NK-92 treated with Interleukin-12 subunit alpha and Interleukin-12 subunit beta, amount 100 ng/mL, for 24 hours (cell line): ENCODE results near the gene EDEM2.
"Not testable (repeated sequence)": the region's sequence is repeated elsewhere in the genome, so short reads cannot be mapped to it uniquely, and the experiment has no call there.

Experiments
- DNase-seq: peaks from one replicate; lab custom pipeline; 2025; lab: John Stamatoyannopoulos, UW

Gene EDEM2

DNA sequence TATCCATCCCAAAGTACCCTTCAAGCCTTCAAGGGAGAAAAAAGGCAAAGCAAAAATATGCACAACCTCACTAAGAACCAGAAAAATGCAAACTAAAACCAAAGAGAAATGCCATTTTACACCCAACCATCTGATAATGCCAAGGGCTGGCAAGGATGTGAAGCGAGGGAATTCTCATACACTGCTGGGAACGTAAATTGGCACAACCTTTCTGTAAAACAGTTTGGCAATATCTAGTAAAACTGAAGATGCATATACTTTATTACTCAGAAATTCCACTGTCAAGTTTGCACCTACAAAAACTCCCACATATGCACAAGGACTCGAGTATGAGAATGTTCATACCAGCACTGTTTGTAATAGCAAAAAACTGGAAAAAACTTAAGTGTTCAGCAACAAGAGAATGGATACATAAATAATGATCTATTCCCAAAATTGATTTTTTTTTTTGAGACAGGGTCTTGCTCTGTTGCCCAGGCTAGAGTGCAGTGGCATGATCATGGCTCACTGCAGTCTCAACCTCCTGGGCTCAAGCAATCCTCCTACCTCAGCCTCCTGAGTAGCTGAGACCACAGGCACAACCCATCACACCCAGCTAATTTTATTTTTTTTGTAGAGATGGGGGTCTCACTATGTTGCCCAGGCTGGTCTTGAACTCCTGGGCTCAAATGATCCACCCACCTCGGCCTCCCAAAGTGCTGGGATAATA is 21.7 kb upstream of the EDEM2 start:
- not testable (repeated sequence) for DNase-seq

GRCh38 chr20:35167787-35168186 is 20.7 kb upstream of the EDEM2 start:
- DNase-seq: no peak

DNA sequence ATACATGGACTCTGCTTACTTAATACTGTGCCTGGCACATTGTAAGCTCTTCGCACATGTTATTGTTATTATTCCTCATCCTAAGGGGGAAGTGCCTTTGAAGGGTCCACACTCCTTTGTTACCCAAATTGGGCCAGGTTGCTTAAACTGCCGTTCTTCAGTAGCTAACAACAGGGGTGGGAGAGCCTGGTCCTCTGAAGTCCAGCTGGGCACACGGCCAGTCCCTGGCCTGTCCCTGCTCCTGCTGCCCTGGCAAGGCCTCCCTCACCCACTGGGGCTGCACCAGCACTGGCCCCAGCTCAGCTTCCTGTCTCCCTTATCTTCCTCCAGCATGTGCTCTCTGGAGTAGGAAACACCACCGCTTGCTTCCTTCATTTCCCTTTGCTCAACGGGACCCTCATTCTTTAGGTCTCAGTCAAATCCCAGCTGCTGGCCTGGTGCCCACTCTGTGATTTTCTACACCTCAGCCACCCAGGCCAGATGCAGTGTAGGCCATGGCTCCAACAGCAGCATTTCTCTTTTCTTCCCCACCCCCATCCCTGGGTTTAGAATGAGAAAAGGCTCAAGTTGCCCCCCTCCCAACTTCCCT is 19.2 kb upstream of the EDEM2 start:
- DNase-seq: no peak

DNA sequence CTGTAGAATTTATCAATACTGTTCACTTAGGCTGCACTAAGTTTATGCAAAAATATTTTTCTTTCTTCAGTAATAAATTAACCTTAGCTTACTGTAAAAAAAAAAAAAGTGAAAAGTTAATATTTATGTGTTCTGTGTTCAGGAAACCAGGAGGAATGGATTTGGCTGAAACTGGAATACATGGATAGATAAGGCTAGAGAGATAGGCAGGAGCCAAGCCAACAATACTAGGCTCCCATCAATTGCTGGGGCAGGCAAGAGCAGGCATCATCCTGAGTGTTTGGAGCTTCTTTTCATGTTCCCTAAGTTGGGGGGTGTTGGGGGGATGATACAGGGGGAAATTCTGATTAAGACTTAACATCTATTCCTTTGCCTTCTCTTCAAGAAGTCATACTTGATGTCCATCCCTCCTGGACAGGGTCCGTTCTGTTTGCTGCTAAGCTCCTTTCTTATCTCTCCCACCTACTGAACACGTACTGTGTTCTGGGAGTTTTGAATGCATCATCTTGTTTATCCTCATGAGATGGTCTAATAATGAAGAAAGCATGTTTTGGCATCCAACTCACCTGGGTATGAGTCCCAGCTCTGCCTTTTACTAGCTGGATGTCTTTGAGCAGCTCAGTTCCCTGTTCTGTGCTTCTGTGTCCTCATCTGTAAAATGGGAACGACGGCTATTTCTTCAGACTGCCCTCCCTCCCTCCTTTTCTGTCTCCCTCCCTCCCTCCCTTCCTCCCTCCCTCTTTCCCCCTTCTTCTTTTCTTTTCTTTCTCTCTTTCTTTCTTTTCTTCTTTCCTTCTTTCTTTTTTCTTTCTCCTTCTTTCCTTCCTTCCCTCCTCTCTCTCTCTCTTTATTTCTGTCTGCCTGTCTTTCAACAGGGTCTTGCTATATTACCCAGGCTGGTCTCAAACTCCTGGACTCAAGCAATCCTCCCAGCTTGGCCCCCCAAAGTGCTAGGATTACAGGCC is 18.4 kb upstream of the EDEM2 start:
- DNase-seq: no peak

DNA sequence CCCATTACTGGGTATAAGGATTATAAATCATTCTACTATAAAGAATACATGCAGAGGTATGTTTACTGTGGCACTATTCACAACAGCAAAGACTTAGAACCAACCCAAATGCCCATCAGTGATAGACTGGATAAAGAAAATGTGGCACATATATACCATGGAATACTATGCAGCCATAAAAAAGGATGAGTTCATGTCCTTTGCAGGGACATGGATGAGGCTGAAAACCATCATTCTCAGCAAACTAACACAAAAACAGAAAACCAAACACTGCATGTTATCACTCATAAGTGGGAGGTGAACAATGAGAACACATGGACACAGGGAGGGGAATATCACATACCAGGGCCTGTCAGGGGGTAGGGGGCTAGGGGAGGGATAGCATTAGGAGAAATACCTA is 17.4 kb upstream of the EDEM2 start:
- DNase-seq: not testable (repeated sequence)

GRCh38 chr20:35160341-35160740 is 13.2 kb upstream of the EDEM2 start:
- DNase-seq: not testable (repeated sequence)

GRCh38 chr20:35156978-35157377 is 9.8 kb upstream of the EDEM2 start:
- DNase-seq: no peak

GRCh38 chr20:35155936-35156335 is 8.8 kb upstream of the EDEM2 start:
- DNase-seq: no peak

DNA sequence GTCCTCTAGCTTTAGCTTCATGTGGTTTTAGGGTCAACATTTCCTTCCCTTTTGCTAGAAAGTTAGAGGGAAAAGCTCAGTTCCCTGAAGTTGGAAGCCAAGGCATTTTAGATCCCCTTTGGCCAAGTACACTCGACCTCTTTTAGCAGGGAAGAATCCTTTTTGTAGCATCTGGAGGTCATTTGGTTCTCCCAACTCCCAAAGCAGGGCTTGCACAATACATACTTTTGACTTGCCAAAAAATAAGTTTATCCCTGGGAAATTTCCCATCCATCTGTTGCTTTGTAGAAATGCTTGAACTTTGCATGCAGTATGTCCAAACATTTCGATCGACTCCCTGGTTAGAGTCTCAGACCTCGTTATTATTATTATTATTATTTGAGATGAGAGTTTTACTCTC is 4.6 kb upstream of the EDEM2 start:
- DNase-seq: no peak

DNA sequence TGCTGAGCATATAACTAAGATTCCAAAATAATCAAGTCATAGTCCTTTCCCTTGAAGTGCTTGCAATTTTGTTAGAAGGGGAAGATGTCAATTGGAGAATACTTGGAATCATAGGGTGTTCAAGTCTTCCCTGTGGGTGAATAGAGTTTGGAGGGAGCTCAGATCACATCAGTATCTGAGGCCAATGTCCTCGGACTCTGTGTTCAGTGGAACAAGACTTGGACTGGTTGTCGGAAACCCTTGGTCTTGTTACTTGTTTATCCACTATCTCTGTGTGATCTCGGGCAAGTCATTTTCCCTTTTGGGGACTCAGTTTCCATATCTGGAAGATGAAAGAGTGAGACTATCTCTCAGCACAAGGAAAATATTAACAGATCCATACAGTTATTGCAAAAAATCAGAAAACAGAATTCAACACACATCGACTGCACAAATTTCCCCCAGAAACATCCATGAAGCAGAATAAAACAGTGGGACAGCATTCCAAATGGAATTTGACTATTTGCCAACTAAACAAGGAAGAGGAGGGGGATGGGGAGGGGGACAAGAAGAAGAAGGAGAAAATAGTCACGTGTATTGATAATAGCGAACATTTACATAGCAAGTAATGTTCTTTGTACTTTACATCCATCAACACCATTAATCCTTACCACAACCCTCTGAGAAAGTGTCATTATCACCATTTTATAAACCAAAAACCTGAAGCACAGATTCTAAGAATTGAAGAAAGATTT is 3.9 kb upstream of the EDEM2 start:
- no peak for DNase-seq

DNA sequence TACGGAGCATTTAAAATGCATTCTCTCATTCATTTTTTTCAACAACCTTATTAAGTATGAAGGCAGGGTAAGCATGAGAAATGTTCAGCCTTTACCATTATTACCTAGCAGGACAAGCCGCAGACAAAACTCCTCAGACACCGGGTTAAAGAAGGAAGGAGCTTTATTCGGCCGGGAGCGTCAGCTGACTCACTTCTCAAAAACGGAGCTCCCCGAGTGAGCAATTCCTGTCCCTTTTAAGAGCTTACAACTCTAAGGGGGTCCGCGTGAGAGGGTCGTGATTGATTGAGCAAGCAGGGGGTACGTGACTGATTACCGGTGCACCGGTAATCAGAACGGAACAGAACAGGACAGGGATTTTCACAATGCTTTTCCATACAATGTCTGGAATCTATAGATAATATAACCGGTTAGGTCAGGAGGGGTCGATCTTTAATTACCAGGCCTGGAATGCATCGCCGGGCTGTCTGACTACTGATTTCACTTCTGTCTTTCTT is 487 bp upstream of the EDEM2 start:
- not testable (repeated sequence) for DNase-seq

DNA sequence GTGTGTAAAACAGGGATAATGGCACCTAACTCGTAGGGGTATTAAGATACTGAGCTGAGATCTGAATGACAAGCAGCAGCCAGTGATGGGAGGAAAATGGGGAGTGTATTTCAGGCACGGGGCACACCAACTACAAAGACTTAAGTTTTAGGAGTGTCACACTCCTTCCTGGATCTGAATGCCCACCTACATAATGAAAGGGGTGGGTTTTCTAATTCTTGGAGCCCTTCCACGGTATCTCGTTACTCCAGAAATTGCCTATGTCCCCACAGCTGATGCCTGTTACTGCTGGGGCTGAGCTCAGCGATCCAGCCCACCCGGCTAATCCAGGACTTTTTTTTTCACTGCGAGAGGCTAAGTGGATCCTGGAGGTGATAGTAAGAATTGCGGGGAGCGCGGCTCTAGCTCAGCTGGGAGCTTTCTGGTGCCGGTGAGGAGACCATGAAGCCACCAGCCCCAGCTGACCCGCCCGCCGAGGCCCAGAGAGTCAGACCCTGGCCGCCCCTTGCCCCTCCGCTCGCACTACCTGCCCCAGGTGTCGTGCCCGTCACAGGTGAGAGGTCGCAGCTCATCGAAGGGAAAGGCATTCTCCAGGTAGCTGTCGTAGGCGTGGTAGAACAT is 727 bp downstream of the EDEM2 start:
- DNase-seq: no peak

GRCh38 chr20:35145141-35145564 is 2.0 kb downstream of the EDEM2 start:
- no peak for DNase-seq

DNA sequence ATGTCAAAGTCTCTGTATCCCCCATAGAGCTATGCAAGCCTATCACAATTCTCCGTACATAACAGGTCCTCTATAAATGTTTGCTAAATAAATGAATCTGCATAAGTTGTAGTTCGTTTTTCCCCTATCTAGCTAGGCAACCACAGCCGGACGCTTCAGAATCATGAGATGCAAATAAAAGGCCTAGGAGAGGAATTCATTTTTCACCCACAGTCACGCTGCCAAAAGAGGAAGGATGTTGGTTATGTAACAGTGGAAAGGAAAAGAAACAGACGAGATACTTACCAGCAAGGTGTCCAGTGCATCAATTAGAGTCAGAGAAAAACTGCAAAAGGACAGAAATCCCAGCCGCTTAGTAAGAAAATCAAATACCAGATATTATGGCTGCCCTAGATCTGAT is 2.4 kb downstream of the EDEM2 start:
- no peak for DNase-seq

DNA sequence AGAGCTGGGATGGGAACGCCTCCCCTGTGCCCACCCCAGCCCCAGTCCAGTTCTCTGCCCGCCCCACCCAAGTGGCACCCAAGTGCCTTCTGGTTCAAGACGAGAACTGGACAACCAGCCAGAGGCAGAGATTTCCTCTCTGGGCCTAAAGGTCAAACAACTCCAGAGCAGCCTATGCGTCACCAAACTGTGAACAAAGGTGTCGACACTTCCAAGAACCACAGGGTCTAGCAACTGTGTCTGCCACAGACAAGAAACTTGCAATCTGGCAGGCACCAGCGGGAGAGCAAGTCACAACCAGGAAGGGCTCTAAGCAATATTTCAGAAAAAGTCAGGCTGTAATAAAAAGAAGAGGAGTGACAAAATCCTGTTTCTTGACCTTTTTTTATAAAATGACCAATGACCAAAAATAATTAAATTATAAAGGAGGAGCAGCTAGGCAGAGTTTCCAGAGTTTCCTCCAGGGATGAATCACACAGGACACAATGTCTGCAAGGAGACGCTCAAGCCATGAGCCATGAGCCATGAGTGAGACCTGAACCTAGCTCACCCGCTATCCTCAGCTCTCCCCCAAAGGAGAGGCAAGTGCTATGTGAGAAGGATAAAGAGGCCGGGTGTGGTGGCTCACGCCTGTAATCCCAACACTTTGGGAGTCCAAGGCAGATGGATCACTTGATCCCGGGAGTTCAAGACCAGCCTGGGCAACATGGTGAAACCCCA is 11.1 kb downstream of the EDEM2 start:
- DNase-seq: peak; percentile 56

DNA sequence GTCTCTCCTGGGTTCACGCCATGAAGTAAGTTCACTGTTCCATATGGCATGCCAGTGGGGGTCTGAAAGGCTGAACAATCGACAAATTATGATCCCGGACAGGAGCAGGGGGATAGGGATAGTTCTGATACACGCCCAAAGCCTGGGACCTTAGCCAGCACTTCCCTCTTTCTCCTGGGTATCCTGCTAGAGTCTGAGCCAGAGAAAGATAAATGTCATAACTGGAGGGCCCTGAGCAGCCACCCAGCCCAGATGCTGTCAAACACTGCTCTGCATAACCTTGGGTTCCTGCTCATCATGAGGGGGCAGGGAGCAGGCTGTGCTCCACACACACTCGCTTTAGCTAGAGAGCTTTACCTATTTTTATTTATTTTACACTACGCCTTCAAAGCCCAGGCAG is 12.3 kb downstream of the EDEM2 start:
- no peak for DNase-seq

DNA sequence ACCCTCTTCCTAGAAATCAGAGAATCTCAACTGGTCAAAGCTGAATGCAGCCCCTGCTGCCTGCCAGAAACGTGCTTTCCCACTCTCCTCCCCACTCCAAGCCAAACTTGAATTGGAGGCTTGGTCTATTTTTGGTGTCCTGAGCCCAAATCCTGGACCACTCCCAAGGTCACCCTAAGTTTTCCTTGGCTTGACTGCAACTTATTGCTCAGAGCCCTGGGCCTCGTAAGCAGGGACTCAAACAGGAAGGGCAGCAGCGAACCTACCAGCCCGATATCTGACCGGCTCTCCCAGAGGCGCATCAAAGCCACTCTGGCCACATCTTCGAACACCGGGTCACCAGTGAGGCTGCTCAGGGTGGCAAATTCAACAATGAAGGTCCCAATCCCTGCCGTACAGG is 12.7 kb downstream of the EDEM2 start:
- DNase-seq: no peak

DNA sequence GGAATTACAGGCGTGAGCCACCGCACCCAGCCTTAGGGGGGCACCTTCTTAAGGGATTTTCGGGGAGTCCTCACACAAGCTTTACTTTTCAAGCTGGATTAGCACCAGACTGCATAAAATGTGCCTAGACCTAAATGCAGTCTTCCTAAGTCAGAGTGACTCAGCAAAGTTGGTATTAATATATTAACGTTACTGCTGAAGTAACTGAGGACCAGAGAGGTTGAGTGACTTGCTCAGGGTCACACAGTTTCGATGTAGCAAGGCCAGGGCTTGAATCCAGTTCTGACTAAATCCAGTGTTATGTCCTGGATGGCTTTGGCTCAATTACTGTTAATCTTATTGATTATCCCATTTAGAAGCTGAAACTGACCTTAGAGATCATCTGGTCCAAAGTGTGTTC is 13.4 kb downstream of the EDEM2 start:
- DNase-seq: no peak

DNA sequence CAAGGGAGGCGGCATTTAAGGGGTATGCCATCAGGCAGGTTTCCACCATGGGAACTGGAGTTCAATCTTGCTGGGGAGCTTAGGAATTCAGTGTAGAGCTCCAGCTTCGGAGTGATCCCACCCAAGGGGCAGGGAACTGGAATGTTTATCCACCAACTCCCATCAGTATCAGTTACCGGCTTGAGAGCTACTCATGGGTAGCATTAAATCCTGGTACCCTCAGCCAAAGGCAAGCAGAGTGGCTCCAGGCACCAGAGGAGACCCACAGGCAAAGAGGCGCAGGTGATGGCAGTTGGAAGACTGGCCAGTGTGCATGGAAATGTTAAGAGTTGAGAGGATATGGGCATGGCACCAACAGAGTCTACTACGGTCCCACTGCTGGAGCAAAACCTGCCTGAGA is 14.1 kb downstream of the EDEM2 start:
- no peak for DNase-seq

GRCh38 chr20:35131934-35132333 is 15.2 kb downstream of the EDEM2 start:
- no peak for DNase-seq

DNA sequence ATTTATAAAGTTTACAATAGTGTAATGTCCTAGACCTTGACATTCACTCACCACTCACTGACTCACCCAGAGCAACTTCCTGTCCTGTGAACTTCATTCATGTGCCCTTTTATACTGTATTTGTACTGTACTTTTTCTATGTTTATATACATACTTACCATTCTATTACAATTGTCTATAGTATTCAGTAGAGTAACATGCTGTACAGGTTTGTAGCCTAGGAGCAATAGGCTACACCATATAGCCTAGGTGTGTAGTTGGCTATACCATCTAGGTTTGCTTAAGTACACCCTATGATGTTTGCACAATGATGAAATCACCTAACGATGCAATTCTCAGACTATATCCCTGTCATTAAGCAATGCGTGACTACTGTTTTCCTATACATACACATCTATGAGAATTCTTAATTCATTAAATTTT is 17.5 kb downstream of the EDEM2 start:
- peak; percentile 18 for DNase-seq
